ENCODE data around the gene POGLUT2. TPM values are rescaled to one million over a fixed set of nuclear protein-coding genes. Genes with fewer than 3 reads are reported as not detected.
A peak's percentile ranks its signal among the peaks of the same experiment; 100 is the strongest.

Gene POGLUT2
- total and polyA plus RNA-seq, 2 donors: 2.1 to 4.9 TPM

- H3K27ac ChIP-seq (ENCODE audit: low read depth in 1 of 2, low read length in 1 of 2): peak overlapping the region in 1 of 2 donors; percentile 38
Observed at GRCh38 chr13:102774214-102774568, 24.6 kb downstream of the POGLUT2 start.

GRCh38 chr13:102773441-102774213 lies 25.1 kb downstream of the POGLUT2 start, which contains the start of gene TEX30:
Gene TEX30 (minus strand): TSS chr13:102773786. CDS start chr13:102770026, 3,760 bp downstream.
- peak; percentile 35 to 93 (median 80) for DNase-seq (ENCODE audit: low read depth in 6 of 9, low spot score in 9 of 9)
- Histone ChIP-seq H3K27me3 (ENCODE audit: control insufficient read depth in 2 of 2, insufficient read depth in 1 of 2, low read length in 1 of 2) (peaks cover 0 to 2% of the 10 kb centered on the region in 2 donors), H3K4me3 (ENCODE audit: low read length in 2 of 2) (peak within 1 kb of the TSS; percentile 70 to 77), H3K9me3 (ENCODE audit: control insufficient read depth in 2 of 2, insufficient read depth in 1 of 2, low read length in 1 of 2) (peaks cover 0 to 2% of the 10 kb centered on the region in 2 donors), H3K4me1 (ENCODE audit: control insufficient read depth in 2 of 2, insufficient read depth in 2 of 2, low read length in 2 of 2) (peaks cover 22 to 26% of the 10 kb centered on the region in 2 donors), H3K36me3 (ENCODE audit: control insufficient read depth in 2 of 2, insufficient read depth in 2 of 2, low read length in 1 of 2) (no peaks in the 10 kb centered on the region), H3K27ac (ENCODE audit: low read depth in 1 of 2, low read length in 1 of 2) (peak within 1 kb of the TSS; percentile 55 to 81)
- WGBS: 4% methylated on average over 85 of the region's 85 CpGs

More at GRCh38 chr13:102774214-102774568, 24.6 kb downstream of the POGLUT2 start:
- H3K4me3 ChIP-seq (ENCODE audit: low read length in 2 of 2): peak overlapping the region; percentile 70 to 77
- 57% methylated on average over 27 of the region's 27 CpGs for WGBS
- H3K4me1 ChIP-seq (ENCODE audit: control insufficient read depth in 2 of 2, insufficient read depth in 2 of 2, low read length in 2 of 2): peaks cover 22 to 29% of the 10 kb centered on the region in 2 donors
- no peaks in the 10 kb centered on the region for H3K36me3 ChIP-seq (ENCODE audit: control insufficient read depth in 2 of 2, insufficient read depth in 2 of 2, low read length in 1 of 2)
- H3K9me3 ChIP-seq (ENCODE audit: control insufficient read depth in 2 of 2, insufficient read depth in 1 of 2, low read length in 1 of 2): peaks cover 0 to 2% of the 10 kb centered on the region in 2 donors
- peaks cover 0 to 2% of the 10 kb centered on the region in 2 donors for H3K27me3 ChIP-seq (ENCODE audit: control insufficient read depth in 2 of 2, insufficient read depth in 1 of 2, low read length in 1 of 2)
- DNase-seq (ENCODE audit: low read depth in 6 of 9, low spot score in 9 of 9): peak in 1 of 9 donors; percentile 8

- H3K9me3 ChIP-seq (ENCODE audit: control insufficient read depth in 2 of 2, insufficient read depth in 1 of 2, low read length in 1 of 2): peaks cover 0 to 2% of the 10 kb centered on the region in 2 donors
- 97% methylated on average over 16 of the region's 16 CpGs for WGBS
- no peak overlapping the region for H3K27ac ChIP-seq (ENCODE audit: low read depth in 1 of 2, low read length in 1 of 2)
- peaks cover 22 to 26% of the 10 kb centered on the region in 2 donors for H3K4me1 ChIP-seq (ENCODE audit: control insufficient read depth in 2 of 2, insufficient read depth in 2 of 2, low read length in 2 of 2)
- peaks cover 0 to 4% of the 10 kb centered on the region in 2 donors for H3K36me3 ChIP-seq (ENCODE audit: control insufficient read depth in 2 of 2, insufficient read depth in 2 of 2, low read length in 1 of 2)
- no peak for DNase-seq (ENCODE audit: low read depth in 6 of 9, low spot score in 9 of 9)
- H3K27me3 ChIP-seq (ENCODE audit: control insufficient read depth in 2 of 2, insufficient read depth in 1 of 2, low read length in 1 of 2): peaks cover 0 to 2% of the 10 kb centered on the region in 2 donors
- H3K4me3 ChIP-seq (ENCODE audit: low read length in 2 of 2): no peak overlapping the region
Observed at GRCh38 chr13:102772042-102772425, 26.7 kb downstream of the POGLUT2 start.

GRCh38 chr13:102771298-102772041 lies 27.3 kb downstream of the POGLUT2 start:
- 66% methylated on average over 6 of the region's 6 CpGs for WGBS
- peaks cover 0 to 2% of the 10 kb centered on the region in 2 donors for H3K9me3 ChIP-seq (ENCODE audit: control insufficient read depth in 2 of 2, insufficient read depth in 1 of 2, low read length in 1 of 2)
- peaks cover 0 to 7% of the 10 kb centered on the region in 2 donors for H3K36me3 ChIP-seq (ENCODE audit: control insufficient read depth in 2 of 2, insufficient read depth in 2 of 2, low read length in 1 of 2)
- H3K4me3 ChIP-seq (ENCODE audit: low read length in 2 of 2): no peak overlapping the region
- H3K27ac ChIP-seq (ENCODE audit: low read depth in 1 of 2, low read length in 1 of 2): peak overlapping the region in 1 of 2 donors; percentile 32
- H3K27me3 ChIP-seq (ENCODE audit: control insufficient read depth in 2 of 2, insufficient read depth in 1 of 2, low read length in 1 of 2): peaks cover 0 to 2% of the 10 kb centered on the region in 2 donors
- peak in 1 of 9 donors; percentile 30 for DNase-seq (ENCODE audit: low read depth in 6 of 9, low spot score in 9 of 9)
- H3K4me1 ChIP-seq (ENCODE audit: control insufficient read depth in 2 of 2, insufficient read depth in 2 of 2, low read length in 2 of 2): peaks cover 22 to 26% of the 10 kb centered on the region in 2 donors

- DNase-seq (ENCODE audit: low read depth in 6 of 9, low spot score in 9 of 9): no peak
- Histone ChIP-seq H3K27me3 (ENCODE audit: control insufficient read depth in 2 of 2, insufficient read depth in 1 of 2, low read length in 1 of 2) (peaks cover 0 to 2% of the 10 kb centered on the region in 2 donors), H3K4me3 (ENCODE audit: low read length in 2 of 2) (no peak overlapping the region), H3K27ac (ENCODE audit: low read depth in 1 of 2, low read length in 1 of 2) (no peak overlapping the region), H3K4me1 (ENCODE audit: control insufficient read depth in 2 of 2, insufficient read depth in 2 of 2, low read length in 2 of 2) (peaks cover 22 to 26% of the 10 kb centered on the region in 2 donors), H3K9me3 (ENCODE audit: control insufficient read depth in 2 of 2, insufficient read depth in 1 of 2, low read length in 1 of 2) (peaks cover 0 to 2% of the 10 kb centered on the region in 2 donors), H3K36me3 (ENCODE audit: control insufficient read depth in 2 of 2, insufficient read depth in 2 of 2, low read length in 1 of 2) (peaks cover 0 to 13% of the 10 kb centered on the region in 2 donors)
- WGBS: 96% methylated on average over 2 of the region's 2 CpGs
Observed at GRCh38 chr13:102770435-102770834, 28.3 kb downstream of the POGLUT2 start.

- H3K27ac ChIP-seq (ENCODE audit: low read depth in 1 of 2, low read length in 1 of 2): no peak overlapping the region
- H3K9me3 ChIP-seq (ENCODE audit: control insufficient read depth in 2 of 2, insufficient read depth in 1 of 2, low read length in 1 of 2): peaks cover 0 to 2% of the 10 kb centered on the region in 2 donors
- peaks cover 22 to 24% of the 10 kb centered on the region in 2 donors for H3K4me1 ChIP-seq (ENCODE audit: control insufficient read depth in 2 of 2, insufficient read depth in 2 of 2, low read length in 2 of 2)
- H3K4me3 ChIP-seq (ENCODE audit: low read length in 2 of 2): no peak overlapping the region
- H3K27me3 ChIP-seq (ENCODE audit: control insufficient read depth in 2 of 2, insufficient read depth in 1 of 2, low read length in 1 of 2): peaks cover 0 to 2% of the 10 kb centered on the region in 2 donors
- 83% methylated on average over 4 of the region's 4 CpGs for WGBS
- no peak for DNase-seq (ENCODE audit: low read depth in 6 of 9, low spot score in 9 of 9)
- H3K36me3 ChIP-seq (ENCODE audit: control insufficient read depth in 2 of 2, insufficient read depth in 2 of 2, low read length in 1 of 2): peaks cover 0 to 13% of the 10 kb centered on the region in 2 donors
Observed at GRCh38 chr13:102769679-102770078, 29.1 kb downstream of the POGLUT2 start.

- Histone ChIP-seq H3K4me3 (ENCODE audit: low read length in 2 of 2) (no peak overlapping the region), H3K9me3 (ENCODE audit: control insufficient read depth in 2 of 2, insufficient read depth in 1 of 2, low read length in 1 of 2) (peaks cover 0 to 2% of the 10 kb centered on the region in 2 donors), H3K27me3 (ENCODE audit: control insufficient read depth in 2 of 2, insufficient read depth in 1 of 2, low read length in 1 of 2) (peaks cover 0 to 2% of the 10 kb centered on the region in 2 donors), H3K27ac (ENCODE audit: low read depth in 1 of 2, low read length in 1 of 2) (no peak overlapping the region), H3K4me1 (ENCODE audit: control insufficient read depth in 2 of 2, insufficient read depth in 2 of 2, low read length in 2 of 2) (peaks cover 14 to 16% of the 10 kb centered on the region in 2 donors), H3K36me3 (ENCODE audit: control insufficient read depth in 2 of 2, insufficient read depth in 2 of 2, low read length in 1 of 2) (peaks cover 0 to 13% of the 10 kb centered on the region in 2 donors)
- DNase-seq (ENCODE audit: low read depth in 6 of 9, low spot score in 9 of 9): no peak
- WGBS: 97% methylated on average over 2 of the region's 2 CpGs
Observed at GRCh38 chr13:102768909-102769308, 29.9 kb downstream of the POGLUT2 start.

- H3K4me1 ChIP-seq (ENCODE audit: control insufficient read depth in 2 of 2, insufficient read depth in 2 of 2, low read length in 2 of 2): no peaks in the 10 kb centered on the region
- H3K4me3 ChIP-seq (ENCODE audit: low read length in 2 of 2): no peak overlapping the region
- no peak overlapping the region for H3K27ac ChIP-seq (ENCODE audit: low read depth in 1 of 2, low read length in 1 of 2)
- no peaks in the 10 kb centered on the region for H3K9me3 ChIP-seq (ENCODE audit: control insufficient read depth in 2 of 2, insufficient read depth in 1 of 2, low read length in 1 of 2)
- DNase-seq (ENCODE audit: low read depth in 6 of 9, low spot score in 9 of 9): no peak
- no peaks in the 10 kb centered on the region for H3K27me3 ChIP-seq (ENCODE audit: control insufficient read depth in 2 of 2, insufficient read depth in 1 of 2, low read length in 1 of 2)
- WGBS: 100% methylated on average over 1 of the region's 1 CpG
- peaks cover 0 to 13% of the 10 kb centered on the region in 2 donors for H3K36me3 ChIP-seq (ENCODE audit: control insufficient read depth in 2 of 2, insufficient read depth in 2 of 2, low read length in 1 of 2)
Observed at GRCh38 chr13:102763741-102764140, 35.0 kb downstream of the POGLUT2 start.

- Histone ChIP-seq H3K9me3 (ENCODE audit: control insufficient read depth in 2 of 2, insufficient read depth in 1 of 2, low read length in 1 of 2) (no peaks in the 10 kb centered on the region), H3K4me3 (ENCODE audit: low read length in 2 of 2) (no peak overlapping the region), H3K27me3 (ENCODE audit: control insufficient read depth in 2 of 2, insufficient read depth in 1 of 2, low read length in 1 of 2) (no peaks in the 10 kb centered on the region), H3K4me1 (ENCODE audit: control insufficient read depth in 2 of 2, insufficient read depth in 2 of 2, low read length in 2 of 2) (no peaks in the 10 kb centered on the region), H3K36me3 (ENCODE audit: control insufficient read depth in 2 of 2, insufficient read depth in 2 of 2, low read length in 1 of 2) (peaks cover 0 to 2% of the 10 kb centered on the region in 2 donors), H3K27ac (ENCODE audit: low read depth in 1 of 2, low read length in 1 of 2) (no peak overlapping the region)
- DNase-seq (ENCODE audit: low read depth in 6 of 9, low spot score in 9 of 9): no peak
- 99% methylated on average over 1 of the region's 1 CpG for WGBS
Observed at GRCh38 chr13:102761071-102761470, 37.7 kb downstream of the POGLUT2 start.

Data from thymus (tissue), 11 donors.